Activated CD4-positive, alpha-beta T cell treated with anti-CD3 and anti-CD28 coated beads, Interleukin-10, Interleukin-2, amounts not matched to agents 100 ng/mL and 50 ng/mL, durations not matched to agents 16 hours and 8 hours (primary cell): ENCODE measurements around the gene TANGO6.
"Not testable (repeated sequence)": the region's sequence is repeated elsewhere in the genome, so short reads cannot be mapped to it uniquely, and the experiment has no call there.

Source experiments
- DNase-seq: peaks from one replicate; pipeline ENCODE4 v3.0.0-alpha.2; 2020

TANGO6 gene

GRCh38 chr16:68973611-68974120 lies 130.3 kb downstream of the TANGO6 start:
- DNase-seq, result no peak

DNA sequence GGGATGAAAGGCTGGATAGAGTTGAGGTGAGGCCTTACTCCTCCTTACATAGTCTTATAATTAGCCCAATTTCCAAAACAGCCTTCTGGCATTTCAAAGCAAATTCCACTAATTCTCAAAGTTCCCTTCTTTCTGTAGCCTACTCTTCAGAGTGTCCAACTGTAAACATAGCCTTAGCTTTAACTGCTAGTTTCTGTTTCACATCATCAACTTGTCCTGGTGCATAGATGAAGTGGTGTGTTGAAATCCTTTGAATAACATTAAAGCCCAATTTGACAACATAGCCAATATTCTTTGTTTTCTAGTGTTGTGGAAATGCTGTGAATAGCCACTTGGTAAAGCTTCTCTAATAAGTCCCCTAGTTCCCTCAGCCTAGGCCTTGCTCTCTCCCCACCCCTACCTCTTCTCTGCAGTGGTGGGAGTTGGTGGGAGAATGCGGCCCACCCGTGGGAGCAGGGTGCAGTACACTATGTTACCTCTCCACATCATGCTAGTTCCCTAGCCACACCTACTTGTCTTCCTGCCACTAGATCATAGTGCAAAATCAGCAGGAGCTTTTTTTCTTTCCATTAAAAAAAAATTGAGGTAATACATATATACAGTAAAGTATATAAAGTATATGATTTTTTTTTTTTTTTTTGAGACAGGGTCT lies 135.1 kb downstream of the TANGO6 start:
- DNase-seq, result no peak

- DNase-seq, result no peak
Observed at GRCh38 chr16:68980695-68981315, 137.5 kb downstream of the TANGO6 start.

- no peak for DNase-seq
Observed at GRCh38 chr16:68981971-68982370, 138.6 kb downstream of the TANGO6 start.

DNA sequence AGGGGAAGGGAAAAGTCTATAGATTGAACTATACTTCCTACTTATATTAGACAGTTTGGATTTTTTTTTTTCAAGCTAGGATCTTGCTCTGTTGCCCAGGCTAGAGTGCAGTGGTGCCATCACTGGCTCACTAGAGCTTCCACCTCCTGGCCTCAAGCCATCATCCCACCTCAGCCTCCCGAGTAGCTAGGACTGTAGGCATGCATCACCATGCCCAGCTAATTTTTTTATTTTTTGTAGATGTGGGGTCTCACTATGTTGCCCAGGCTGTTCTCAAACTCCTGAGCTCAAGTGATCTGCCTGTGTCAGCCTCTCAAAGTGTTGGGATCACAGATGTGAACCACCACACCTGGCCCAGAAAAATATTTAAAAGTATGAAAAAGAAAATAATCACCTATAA lies 141.1 kb downstream of the TANGO6 start:
- DNase-seq, result no peak

DNA sequence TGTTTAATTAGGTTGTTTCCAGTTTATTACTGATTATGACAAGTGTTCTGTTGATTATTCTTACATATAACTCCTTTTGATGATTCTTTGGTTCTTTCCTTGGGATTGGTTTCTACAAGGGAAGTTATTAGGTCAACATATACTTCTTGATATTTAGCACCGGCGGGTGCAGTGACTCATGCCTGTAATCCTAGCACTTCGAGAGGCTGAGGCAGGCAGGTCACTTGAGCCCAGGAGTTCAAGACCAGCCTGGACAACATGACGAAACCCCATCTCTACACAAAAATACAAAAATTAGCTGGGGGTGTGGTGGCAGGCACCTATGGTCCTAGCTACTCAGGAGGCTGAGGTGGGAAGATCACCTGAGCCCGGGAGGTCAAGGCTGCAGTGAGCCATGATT lies 141.9 kb downstream of the TANGO6 start:
- DNase-seq, result no peak

DNA sequence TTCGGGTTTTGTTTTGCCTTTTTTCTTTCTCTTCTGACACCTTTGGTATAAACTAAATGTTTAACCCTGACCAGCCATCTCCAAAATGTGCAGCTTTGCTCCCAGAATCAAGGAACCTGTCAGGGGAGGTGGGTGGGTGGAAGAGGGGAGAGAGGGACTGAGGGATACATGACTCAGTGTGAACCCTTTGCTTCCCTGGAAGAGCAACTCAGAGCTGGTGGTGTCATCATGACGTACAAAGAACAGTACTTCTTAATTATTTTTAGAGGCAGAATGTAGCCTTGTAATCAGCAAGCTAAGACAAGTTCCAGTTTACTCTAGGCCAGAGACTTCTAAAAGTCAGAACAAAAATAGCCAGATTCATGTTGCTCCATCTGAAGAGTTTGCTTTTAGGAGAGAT lies 142.5 kb downstream of the TANGO6 start:
- DNase-seq, result no peak

DNA sequence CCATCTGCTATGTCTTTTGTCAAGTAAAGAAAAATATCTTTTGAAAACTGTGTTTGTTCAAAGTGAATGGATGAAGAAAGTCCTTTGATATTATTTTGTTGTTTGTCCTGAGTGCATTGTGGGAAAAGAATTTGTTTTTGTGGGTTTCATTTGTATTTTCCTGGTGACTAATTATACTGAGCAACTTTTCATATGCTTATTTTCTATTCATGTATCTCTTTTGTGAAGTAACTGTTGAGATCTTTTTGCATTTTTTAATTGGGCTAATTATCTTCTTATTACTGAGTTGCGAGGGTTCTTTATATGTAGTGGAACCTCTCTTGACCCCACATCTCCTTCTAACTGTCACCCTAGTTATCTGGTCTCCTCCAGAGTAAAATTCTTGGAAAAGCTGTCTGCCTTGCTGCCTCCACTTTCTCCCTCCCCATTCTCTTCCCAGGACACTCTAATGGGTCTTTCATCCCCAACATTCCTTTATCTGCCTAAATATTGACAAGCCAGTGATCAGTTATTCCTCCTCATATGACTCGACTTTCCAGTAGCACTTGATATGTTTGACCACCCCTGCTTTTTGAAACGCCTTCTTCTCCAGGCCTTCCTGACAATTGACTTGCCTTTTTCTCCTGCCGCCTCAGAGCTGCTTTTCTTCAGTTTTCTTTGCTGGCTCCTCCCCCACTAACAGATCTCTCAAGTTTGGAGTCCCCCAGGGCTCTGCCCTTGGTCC lies 144.6 kb downstream of the TANGO6 start:
- DNase-seq, result no peak

DNA sequence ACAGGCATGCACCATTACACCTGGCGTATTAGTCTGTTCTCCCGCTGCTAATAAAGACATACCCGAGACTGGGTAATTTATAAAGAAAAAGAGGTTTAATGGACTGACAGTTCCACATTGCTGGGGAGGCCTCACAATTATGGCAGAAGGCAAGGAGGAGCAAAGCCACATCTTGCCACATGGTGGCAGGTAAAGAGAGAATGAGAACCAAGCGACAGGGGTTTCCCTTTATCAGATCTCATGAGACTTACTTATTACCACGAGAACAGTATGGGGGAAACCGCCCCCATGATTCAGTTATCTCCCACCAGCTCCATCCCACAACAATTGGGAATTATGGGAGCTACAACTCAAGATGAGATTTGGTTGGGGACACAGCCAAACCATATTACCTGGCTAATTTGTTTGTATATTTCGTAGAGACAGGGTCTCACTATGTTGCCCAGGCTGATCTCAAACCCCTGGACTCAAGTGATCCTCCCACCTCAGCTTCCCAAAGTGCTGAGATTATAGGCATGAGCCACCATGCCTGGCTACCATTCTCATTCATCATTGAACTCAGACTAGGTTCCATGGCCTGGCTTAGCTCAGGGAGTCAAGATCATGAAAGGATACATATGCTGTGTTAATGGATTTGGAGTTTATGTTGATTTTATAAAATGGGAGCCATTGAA lies 147.0 kb downstream of the TANGO6 start:
- not testable (repeated sequence) for DNase-seq

- DNase-seq, result no peak
Observed at GRCh38 chr16:68991075-68991474, 147.7 kb downstream of the TANGO6 start.

GRCh38 chr16:68992521-68992920 lies 149.2 kb downstream of the TANGO6 start:
- DNase-seq, result no peak

- DNase-seq, result no peak
Observed at GRCh38 chr16:68993456-68993855, 150.1 kb downstream of the TANGO6 start.

GRCh38 chr16:68993885-68994284 lies 150.6 kb downstream of the TANGO6 start:
- no peak for DNase-seq

- DNase-seq, result no peak
Observed at GRCh38 chr16:68994324-68994723, 151.0 kb downstream of the TANGO6 start.

GRCh38 chr16:68995011-68995504 lies 151.7 kb downstream of the TANGO6 start:
- DNase-seq, result peak; percentile 4

DNA sequence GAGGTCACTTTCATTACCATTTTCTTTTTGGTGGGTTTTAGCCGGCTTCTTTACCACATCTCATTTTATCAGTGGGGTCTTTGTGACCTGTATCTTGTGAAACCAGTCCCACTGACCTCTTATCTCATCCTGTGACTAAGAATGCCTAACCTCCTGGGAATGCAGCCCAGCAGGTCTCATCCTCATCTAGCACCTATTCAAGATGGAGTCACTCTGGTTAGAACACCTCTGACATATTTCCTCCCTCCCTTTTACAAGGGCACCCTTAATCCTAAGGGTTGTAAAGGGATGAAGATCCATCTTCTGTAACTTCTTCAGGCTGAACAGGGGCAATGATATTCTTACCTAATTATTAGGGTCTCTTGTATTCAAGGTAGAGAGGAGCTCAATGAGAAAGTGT lies 154.2 kb downstream of the TANGO6 start:
- DNase-seq, result no peak

- DNase-seq, result no peak
Observed at GRCh38 chr16:68999114-68999513, 155.8 kb downstream of the TANGO6 start.

GRCh38 chr16:69003500-69003899 lies 160.2 kb downstream of the TANGO6 start:
- no peak for DNase-seq

DNA sequence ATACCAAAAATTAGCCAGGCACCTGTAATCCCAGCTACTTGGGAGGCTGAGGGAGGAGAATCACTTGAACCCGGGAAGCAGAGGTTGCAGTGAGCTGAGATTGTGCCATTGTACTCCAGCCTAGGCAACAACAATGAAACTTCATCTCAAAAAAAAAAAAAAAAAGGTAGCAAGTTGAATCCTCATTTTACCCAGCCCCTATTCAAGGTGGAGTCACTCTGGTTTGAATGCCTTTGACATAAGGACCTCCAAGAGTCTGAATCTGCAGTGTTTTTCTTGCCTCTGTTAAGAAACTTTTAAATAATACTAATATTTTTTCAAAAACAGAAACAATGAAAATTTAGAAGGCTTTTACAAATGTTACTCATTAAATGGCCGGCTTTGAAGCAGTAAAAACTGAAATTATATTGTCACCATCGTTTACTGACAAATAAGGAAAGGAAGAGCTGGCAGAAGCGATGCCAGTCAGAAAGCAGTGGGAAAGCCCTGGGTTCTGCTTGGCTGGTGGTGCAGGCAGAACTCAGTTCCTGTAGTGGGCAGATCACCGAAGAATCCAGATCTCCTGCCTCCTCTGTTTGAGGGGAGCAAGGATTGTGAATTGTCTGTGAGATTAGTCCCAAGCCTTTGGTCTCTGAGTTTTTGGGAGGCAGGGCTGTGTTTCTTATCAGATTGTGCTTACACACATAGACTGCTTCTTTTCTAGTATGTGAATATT lies 162.5 kb downstream of the TANGO6 start:
- DNase-seq, result no peak

- DNase-seq, result no peak
Observed at GRCh38 chr16:69012906-69013305, 169.6 kb downstream of the TANGO6 start.

DNA sequence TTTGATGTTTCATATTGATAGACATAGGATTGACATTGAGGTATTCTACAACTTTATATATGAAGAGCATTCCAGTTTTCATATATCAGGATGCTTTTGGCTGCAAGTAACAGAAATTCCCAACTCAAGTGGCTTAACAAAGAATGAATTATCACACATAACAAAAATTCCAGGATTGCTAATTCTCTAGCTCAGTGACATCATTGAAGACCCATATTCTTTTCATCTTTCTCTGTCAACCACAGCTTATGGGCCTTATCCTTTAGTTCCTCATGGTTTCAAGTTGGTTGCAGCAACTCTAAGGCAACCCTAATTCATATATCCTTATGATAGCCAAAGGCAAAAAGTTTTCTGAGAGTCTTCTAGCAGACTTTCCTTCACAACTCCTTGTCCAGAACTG lies 170.7 kb downstream of the TANGO6 start:
- DNase-seq, result no peak

GRCh38 chr16:69014811-69015210 lies 171.5 kb downstream of the TANGO6 start:
- DNase-seq, result no peak
